Stimulated activated CD8-positive, alpha-beta memory T cell treated with anti-CD3 and anti-CD28 coated beads, Interleukin-15, amount 100 ng/mL, for 4 hours (primary cell): ENCODE measurements around the gene STARD4.

ENCODE experiments used
- DNase-seq, 2 donors: peaks; one replicate each; pipeline ENCODE4 v3.0.0-alpha.2; 2020; ENCODE audit warnings: low read depth in 2 of 2

STARD4 gene

DNA sequence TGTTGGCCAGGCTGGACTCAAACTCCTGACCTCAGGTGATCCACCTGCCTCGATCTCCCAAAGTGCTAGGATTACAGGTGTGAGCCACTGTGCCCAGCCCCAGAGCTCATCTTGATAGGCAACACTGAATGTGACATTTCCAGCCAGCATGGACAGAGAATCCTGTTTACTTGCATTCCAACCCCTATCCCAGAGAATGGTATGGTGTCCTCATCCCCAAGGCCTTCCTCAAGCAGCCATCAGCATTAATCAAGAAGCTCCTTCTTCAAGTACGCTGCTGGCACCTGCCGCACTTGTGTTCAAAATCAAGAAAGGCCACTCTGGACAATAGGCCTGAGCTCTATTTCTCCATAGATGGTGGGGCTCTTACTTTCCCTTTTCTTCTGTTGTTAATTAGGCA lies 40.2 kb downstream of the STARD4 start:
- DNase-seq: no peak

DNA sequence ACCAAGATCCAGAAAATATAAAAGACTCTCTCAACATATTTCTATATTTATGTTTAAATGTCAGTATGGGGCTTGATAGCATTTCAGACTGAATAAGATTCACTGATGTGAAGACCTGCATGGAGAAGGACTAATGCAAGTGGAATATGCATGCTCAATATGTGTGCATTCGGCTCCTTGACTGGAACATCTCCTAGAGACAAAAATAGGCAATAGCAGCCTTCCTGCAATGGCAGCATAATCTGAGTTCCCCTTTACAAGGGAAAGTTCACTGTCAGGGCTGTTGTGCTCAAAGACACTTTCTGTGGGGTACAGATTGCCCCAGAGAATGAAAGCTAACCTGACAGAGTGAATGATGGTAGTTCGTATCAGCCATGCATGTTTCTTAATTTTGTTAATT lies 42.4 kb downstream of the STARD4 start:
- DNase-seq: no peak

DNA sequence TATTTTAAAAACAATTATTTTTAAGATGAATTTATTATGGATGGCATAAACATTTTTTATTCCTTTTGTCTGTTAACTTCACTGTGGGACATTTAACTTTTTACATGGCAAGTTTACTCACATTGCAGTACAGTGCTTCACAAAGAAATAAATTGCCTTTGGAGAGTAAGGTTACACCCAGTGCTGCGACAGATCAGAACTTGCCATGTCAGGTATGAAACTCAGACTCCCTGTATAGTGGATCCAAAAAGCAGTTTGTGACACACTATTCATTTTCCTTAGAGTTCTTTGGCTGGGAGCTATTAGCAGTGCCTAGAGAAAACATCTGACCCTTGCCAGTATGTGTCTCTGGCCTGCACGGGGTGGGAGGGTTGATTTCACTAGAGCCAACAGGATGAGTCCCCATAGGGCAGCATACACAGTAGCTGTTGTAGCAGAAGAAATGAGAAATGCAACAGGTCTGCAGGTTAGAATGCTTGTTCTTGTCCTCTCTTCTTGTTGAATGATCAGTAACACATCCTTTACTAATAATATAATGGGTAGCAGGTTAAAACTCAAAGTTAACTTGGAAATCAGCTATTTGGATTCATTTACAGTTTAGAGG lies 42.9 kb downstream of the STARD4 start:
- DNase-seq: no peak

DNA sequence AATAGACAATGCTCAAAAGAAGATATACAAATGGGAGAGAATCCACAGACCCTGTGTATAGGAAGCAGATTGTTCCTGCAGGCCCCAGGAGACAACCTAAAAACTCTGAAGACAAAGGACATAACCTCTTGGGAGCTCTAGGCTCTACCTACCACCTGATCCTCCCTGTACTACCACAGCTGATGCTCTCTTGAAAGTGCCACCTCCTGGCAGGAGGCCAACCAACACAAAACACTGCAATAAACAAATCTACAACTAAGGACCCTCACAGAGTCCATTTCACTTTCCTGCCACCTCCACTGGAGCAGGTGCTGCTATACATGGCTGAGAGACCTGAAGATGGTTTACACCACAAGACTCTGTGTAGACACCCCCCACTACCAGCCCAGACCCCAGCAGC lies 49.0 kb downstream of the STARD4 start:
- no peak for DNase-seq

DNA sequence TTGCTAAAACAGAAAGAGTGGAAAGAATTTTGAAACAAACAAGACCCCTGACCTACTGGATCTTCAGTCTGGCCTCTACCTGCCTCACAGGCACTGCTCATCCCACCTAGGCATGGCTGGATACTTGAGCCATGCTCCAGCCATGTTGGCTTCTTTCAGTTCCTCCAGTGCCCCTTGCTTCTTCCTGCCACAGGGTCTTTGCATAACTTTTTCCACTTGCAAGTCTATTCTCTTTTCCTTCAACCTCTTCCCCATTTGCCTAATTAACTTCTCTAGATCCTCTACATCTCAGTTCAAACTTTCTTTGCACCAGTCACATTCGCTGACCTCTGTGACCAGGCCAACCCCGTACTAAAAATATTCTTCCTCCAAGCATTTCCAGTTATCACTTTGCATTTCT lies 50.4 kb downstream of the STARD4 start:
- no peak for DNase-seq

DNA sequence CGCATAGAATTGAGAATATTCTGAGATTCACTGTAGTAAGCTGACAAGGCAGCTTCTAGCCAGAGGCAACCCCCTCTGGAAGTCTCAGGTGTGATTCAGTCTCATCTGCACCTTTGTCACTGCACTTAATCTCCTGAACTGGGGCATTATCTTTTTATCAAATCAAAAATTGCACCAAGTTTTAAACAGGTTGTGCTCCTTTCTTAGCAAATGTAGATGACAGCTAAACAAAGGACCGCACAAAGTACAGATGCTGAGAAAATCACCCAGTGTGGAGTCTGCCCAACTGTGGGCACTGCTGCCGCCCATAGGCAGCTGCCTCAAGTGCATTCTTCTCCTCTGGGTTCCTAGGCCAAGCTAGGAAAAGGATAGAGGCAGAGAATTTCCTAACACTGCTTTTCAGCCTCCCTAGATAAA lies 51.1 kb downstream of the STARD4 start:
- DNase-seq: no peak

DNA sequence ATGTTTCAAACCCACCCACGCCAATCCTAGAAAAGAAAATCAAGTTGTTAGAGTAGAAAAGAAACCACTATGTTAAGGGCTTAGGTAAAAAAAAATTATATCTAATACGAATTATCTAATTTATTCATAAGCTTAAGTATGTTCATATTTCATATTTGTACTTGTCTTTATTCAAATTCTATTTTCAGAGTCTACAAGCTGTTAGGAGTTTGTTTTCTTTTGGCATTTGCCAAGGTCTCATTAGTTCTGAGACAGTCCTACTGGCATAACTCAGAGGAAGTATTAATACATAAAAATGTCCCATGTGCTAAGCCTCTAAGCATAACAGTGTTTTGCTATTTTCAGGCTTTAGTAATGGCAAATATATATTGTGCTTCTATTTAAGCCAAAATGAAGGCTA lies 57.6 kb downstream of the STARD4 start:
- no peak for DNase-seq

DNA sequence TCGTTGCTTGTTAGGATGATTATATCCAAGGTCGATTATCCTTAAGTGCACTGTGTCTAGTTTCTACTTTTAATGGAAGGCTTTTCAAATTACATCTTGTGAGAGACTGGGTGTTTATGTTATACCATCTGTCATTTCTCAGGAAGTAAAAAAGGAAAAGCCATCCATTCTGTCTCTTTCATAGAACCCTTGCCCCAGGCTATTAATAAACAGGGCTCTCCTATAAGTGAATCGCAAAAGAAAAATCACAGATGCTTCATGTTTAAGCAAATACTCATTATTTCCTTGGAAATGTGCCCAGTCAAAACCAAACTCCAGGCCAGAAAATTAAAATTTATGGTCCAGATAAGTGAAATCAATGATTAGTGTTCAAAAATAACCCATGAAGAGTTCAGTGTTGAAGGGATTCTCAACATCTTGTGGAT lies 58.1 kb downstream of the STARD4 start:
- DNase-seq: no peak

DNA sequence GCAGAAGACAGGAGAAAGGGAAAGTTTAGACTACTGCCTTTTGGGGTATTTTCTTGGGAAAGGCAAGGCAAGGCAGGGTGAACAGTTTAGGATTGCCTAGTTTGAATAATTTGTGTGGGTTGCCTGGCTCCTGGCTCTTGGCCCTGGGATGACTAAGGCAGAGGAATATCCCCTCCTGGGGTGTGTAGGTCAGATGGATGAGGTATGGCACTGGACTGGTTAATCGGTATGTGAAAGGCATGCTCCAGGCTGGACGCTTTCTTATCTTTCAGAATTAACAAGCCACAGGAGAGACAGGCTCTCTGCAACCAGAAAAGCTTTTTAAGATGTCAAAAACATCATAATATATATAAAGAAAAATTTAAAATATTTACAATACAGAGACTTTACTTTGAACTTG lies 58.6 kb downstream of the STARD4 start:
- no peak for DNase-seq

DNA sequence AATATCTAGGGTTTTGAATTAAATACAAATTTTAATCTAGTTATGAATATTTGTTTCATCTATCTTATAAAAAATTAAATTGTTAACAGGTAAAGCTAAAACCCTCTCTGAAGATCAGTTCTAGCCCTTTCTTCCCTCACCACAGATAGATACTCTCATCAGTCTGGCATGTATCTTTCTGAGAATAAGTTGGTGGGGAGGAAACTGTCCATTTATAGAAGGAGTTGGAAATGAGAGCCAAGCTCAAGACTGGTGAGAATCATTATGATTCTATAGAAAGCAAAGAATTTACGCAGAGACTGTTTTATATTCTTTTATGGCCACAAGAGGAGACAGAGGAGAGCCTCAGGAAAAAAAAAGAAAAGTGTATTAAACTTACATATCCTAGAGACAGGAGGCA lies 59.0 kb downstream of the STARD4 start:
- no peak for DNase-seq

DNA sequence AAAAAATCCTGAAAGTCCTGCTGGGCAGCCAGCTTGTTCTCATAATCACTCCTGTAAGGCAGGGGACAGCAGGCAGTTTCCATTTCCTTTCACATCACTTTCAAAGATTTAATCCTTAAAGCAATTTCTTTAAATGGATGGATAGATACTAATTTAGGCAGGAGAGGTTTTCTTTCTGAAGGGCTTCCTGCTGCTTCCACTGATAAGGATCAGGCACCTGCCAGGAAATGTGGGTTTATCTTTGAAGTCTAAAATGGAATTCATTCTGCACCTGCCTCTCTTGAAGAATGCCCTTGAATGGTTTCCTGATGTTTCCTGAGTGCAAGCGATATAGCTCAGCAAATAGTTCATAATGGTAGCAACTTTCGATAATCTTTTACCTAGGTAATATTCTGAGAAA lies 64.5 kb downstream of the STARD4 start:
- no peak for DNase-seq

DNA sequence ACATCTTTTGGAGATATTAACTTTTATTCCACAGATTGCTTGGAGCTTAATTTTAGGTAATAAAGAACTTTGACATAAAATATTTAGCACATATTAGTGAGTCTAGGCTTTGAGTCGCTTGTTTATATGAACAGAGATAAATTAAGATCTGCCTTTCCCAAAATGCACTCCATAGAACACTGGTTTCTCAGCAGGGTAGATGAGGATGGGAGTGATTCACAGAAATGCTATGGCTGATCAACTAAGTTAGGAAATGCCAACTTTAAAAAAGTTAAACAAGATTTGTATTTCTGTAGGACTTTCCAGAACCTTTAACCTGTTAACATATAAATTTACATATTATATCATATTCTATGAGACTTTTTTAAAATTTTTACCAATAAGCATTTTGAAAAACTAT lies 65.2 kb downstream of the STARD4 start:
- no peak for DNase-seq
